Stimulated activated naive CD8-positive, alpha-beta T cell treated with anti-CD3 and anti-CD28 coated beads, Interleukin-15, Interleukin-2, amounts not matched to agents 100 U/mL and 50 U/mL, for 24 hours (primary cell): ENCODE measurements around the gene ZBTB8OS.
A peak's percentile ranks its signal among the peaks of the same experiment; 100 is the strongest.
"Not testable (repeated sequence)": the region's sequence is repeated elsewhere in the genome, so short reads cannot be mapped to it uniquely, and the experiment has no call there.

ENCODE experiments used
- ATAC-seq: fragments of 150-1000 bp; cut with Tn5 transposase; one replicate; pipeline ENCODE4 v1.10.0; 2021
- DNase-seq: peaks from one replicate; pipeline ENCODE4 v3.0.0; 2021

ZBTB8OS gene

DNA sequence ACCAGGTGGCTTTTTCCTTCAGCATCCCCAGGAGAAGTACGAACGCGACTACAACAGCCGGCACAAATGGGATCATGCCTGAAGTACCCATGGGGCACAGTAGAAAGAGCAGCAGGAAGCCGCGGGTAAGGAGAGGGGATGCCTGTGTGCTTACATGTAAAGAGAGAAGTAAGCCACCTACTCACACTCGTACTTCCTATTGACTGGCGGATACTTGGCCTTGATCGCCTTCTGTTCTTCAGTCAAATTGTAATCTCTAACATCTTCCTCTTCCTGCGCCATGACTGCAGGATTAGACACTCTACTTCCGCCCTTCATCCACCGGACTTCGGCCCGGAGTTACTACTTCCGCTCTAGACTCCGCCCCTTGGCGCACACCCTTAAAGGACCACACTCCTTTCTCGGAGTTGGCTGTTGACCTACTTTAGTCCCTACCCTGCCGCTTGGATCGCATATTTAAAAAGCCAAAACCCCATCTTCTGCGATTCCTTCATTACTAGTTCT, at the start of gene ZBTB8OS:
TSS of gene ZBTB8OS (minus strand) at position 303 of the 504 bp plus-strand sequence. CDS start at position 282, 21 bp downstream.
- peak; percentile 87 for DNase-seq
- peak; percentile 81 for ATAC-seq

DNA sequence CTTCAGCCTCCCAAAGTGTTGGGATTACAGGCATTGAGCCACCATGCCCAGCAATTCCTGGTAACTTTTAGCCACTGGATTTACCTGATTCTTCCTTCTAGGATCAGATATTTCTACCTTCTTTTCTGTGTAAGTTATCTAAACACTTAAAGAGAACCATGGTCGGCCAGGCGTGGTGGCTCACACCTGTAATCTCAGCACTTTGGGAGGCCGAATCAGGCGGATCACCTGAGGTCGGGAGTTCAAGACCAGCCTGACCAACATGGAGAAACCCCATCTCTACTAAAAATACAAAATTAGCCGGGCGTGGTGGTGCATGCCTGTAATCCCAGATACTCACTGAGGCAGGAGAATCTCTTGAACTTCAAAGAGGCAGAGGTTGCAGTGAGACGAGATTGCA, 46.6 kb upstream of the ZBTB8OS start:
- not testable (repeated sequence) for ATAC-seq, DNase-seq

DNA sequence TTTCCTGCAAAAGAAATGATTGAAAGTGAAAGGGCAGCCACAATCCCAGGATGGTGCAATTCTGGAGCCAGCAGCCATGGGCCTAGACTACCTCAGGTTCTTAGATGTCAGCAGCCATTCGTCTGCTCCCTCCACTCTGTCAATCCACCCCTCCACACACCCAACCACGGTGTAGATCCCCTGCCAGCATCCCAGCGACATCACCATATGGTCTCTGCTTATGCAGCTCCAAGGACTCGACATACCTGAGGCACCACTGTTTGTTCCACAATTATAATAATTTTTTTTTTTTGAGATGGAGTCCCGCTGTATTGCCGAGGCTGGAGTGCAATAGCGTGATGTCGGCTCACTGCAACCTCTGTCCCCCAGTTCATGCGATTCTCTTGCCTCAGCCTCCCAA, 45.7 kb upstream of the ZBTB8OS start:
- DNase-seq = no peak
- no peak for ATAC-seq

- ATAC-seq = no peak
- DNase-seq = no peak
These were observed 45.0 kb upstream of the ZBTB8OS start for GRCh38 chr1:32695098-32695904.

DNA sequence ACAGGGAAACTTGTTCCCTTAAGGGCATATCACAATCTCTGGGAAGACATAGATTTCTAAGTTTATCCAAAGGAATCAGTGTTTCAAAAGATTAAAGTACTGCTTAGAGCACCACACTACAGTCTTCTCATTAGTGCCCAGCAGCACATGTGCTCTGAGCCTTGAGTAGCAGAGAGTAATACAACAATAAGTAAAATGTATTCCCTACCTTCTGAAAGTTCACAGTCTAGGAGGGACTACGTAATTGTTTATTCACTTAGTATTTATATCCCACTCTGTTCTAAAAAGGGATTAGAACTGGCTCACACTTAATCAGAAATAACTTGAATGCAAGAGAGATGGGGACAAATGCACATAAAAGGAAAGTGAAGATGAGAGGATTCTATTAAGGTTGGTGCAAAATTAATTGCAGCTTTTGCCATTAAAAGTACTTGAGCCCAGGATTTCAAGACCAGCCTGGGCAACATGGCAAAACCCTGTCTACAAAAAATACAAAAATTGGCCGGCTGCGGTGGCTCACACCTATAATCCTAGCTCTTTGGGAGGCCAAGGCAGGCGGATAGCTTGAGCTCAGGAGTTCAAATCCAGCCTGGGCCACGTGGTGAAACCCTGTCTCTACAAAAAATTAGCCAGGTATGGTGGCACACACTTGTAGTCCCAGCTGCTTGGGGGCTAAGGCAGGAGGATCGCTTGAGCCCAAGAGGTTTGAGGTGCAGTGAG, 43.3 kb upstream of the ZBTB8OS start:
- DNase-seq (no peak), ATAC-seq (no peak)

GRCh38 chr1:32686387-32686786, 36.0 kb upstream of the ZBTB8OS start:
- no peak for DNase-seq
- no peak for ATAC-seq

DNA sequence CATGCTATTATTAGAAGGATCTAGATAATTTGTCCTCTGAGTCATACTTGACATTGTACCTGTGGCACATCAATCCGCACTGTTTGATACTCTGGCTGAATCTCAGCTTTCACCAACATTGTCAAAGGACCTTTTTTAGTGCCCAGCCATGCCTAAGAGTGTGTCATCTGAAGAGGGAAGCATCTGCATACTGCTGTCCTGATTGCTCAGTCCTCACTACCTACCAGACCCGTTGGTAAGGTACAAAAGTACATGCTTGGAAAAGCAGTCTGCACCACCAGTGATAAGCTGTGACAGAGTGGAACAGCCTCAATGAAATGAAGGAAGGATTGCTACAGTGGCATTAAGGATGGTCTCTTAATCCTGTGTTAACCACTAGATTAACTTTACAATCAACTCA, 35.1 kb upstream of the ZBTB8OS start:
- ATAC-seq = no peak
- DNase-seq = no peak

DNA sequence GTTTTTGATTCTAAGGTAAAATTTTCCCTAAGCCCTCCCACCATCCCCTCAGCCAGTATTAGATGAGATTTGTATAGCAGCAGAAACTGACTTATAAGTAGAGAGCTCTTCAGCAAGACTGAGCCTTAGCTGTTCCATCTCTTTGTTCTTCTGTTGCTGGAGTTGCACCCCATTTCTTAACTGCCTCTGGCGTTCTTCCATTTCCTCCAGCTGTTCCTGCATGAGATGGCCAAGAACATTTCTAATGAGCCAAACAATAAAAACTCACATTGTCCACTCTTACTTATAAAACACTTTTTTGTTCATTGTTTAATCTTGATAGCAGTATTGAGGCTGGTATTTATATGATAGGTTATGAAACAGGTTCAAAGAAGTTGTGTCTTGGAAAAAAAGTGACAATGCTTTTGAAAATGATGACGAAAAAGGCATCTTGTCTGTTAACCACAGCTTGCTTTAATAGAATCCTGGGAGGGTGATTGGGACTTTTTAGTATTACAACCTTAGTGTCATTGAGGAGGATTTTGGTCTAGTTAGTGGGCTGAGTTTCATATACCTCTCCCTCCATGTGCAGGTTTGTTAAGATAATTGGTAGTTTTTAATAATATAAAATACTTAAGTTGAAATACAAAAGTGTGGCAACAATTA, 33.9 kb upstream of the ZBTB8OS start:
- DNase-seq = no peak
- ATAC-seq = peak; percentile 66

DNA sequence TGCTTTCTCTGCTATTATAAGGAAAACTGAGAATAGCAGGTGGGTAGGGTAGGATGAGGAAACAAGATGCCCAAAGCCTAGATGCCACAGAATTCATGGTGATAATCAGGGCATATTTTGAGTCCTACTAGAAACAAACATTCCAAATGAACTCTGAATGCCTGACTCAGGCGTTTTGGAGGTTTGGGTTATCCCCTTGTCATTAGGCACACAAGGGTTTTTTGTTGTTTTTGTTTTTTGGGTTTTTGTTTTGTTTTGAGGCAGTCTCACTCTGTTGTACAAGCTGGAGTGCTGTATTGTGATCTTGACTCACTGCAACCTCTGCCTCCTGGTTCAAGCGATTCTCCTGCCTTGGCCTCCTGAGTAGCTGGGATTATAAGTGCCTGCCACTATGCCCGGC, 33.0 kb upstream of the ZBTB8OS start:
- ATAC-seq = no peak
- no peak for DNase-seq

- ATAC-seq (no peak), DNase-seq (no peak)
These were observed 31.6 kb upstream of the ZBTB8OS start for GRCh38 chr1:32681999-32682398.

DNA sequence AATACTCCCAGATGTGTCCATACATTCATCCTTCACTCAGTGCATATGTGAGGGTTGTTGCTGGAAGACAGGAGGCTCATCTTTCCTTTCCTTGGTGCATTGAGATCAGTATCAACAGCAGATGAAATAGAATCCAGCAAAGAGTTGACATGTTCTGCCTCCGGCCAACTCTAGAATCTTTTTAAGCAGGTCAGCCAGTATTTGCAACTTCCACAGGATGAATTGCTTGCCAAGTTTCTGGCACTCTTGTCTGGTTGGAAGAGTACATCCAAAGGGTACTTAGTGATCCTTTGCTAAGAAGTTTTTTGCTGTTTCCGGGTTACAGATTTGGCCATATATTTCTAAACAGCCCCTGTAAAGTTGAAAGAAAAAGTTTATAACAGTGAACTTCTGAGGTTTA, 31.2 kb upstream of the ZBTB8OS start:
- no peak for ATAC-seq
- DNase-seq = no peak

DNA sequence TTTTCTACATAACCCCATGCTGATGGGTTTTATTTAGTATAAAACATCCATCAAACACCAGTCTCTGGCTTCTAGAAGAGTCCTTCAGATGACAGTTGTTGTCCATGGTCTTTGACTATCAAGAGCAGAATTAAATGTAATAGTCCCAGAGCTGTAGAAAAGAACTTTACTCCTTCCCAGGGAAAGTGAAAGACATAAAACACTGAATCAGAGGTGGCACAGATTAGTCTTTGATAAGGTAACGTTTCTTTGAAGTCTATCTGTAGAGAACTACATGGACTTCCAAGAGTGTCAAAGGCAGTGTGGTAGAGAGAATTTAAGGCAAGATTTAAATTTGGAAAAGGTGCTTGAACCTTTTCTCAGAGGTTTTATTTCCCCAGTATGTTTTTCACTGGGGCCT, 30.3 kb upstream of the ZBTB8OS start:
- no peak for ATAC-seq
- no peak for DNase-seq

DNA sequence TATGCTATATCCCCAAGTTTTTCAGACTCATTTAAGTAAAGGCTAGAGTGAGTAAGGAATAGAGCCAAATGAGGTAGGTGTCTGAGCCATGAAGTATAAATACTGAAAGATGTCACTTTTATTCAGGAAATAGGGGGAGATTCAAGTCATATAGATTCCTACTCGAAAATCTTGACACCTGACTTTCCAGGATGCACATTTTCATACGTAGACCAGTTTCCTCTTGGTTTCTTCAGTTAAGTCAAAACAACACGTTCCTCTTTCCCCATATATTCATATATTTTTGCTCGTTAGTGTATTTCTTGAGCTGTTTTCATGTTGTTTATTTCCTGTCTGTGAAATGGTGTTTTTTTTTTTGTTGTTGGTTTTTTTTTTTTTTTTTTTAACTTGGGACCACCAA, 29.6 kb upstream of the ZBTB8OS start:
- not testable (repeated sequence) for ATAC-seq, DNase-seq

- ATAC-seq = no peak
- DNase-seq = no peak
These were observed 26.6 kb upstream of the ZBTB8OS start for GRCh38 chr1:32676945-32677344.

GRCh38 chr1:32668716-32669115, 18.4 kb upstream of the ZBTB8OS start:
- not testable (repeated sequence) for DNase-seq, ATAC-seq

DNA sequence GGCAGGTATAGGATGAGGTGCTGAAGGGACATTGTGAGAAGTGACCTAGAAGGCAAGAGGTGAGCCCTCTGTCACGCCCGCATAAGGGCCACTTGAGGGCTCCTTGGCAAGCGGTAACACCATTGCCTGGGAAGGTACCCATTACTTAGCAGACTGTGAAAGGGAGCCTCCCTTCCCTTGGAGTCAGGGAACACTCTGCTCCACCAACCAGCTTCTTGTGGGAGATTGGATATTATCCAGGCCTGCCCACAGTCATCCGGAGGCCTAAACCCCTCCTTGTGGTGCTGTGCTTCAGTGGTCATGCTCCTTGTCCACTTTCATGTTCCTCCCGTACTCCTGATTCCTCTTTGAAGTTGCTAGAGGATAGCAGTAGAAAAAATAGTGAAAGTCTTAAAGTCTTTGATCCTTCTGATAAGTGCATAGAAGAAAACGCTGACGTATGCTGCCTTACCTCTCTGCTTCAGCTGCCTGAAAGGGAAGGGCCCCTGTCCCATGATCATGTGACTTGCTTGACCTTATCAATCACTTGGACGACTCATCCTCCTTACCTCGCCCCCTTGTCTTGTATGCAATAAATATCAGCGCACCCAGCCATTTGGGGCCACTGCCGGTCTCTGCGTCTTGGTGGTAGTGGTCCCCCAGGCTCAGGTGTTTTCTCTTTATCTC, 16.7 kb upstream of the ZBTB8OS start:
- no peak for ATAC-seq
- DNase-seq = no peak

DNA sequence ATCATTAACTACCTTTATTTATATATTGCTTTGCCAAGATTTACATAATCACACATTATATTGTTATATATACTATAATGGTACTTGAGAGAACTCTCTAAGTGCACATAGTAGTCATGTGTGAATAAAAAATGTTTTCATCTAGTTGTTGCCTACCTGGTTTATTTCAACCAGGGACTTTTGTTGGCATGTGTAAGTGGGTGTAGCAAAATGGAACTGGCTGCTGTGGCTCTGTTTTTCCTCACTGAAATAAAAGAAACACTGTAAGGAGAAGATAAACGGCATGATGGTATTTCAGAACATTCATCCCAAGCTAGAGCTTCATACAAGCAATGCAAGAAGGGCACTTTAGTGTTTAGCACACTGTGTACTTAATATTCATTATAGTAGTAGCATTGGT, 15.6 kb upstream of the ZBTB8OS start:
- no peak for DNase-seq
- no peak for ATAC-seq

DNA sequence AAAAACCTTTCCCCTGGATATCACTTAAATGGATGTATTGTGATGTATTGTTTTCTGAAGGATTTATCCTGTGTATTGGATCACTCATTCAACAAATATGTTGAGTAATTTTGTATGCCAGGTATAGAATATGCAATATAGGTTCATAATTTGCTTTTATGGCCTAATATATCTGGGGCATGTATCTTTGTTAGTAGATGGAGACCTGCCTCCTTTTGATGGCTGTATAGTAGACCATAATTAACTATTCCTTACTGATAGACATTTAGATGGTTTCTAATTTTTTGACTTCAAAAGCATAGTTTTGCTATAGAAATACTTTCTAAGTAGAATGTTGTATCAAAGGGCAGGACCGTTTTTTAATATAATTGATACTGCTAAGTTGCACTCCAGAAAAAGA, 9.2 kb upstream of the ZBTB8OS start:
- no peak for DNase-seq
- ATAC-seq = no peak

DNA sequence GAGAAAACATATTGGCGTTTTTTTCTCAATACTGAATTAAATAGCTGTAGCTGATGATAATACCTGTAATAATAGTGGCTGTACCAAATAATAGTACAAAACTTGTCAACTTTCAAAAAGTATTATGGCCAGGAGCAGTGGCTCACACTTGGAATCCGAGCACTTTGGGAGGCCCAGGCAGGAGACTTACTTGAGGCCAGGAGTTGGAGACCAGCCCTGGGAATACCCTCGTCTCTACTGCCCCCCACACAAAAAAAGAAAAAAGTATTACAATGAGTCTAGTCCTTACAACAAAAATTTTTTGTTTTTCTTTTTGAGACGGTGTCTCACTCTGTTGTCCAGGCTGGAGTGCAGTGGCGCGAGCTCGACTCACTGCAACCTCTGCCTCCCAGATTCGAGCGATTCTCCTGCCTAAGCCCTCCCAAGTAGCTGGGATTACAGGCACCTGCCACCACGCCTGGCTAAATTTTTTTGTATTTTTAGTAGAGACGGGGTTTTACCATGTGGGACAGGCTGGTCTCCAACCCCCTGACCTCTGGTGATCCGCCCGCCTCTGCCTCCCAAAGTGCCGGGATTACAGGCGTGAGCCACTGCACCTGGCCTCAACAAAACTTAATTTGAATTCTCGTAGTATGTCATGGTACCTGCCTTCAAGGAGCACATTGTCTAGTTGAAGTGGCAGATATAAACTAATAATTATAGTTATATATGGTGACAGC, 2.1 kb upstream of the ZBTB8OS start:
- no peak for DNase-seq
- no peak for ATAC-seq

GRCh38 chr1:32651461-32652073, 1.2 kb upstream of the ZBTB8OS start:
- DNase-seq = no peak
- ATAC-seq = no peak
